DOHH2 (cell line): ENCODE results near the gene CXCL1.

Experiments used
- H3F3A ChIP-seq: fragments of 200-600 bp; sonication (generic), shearing (Covaris generic); 2 replicates; pipeline ENCODE4 v1.6.0; 2016; ENCODE audit warnings: antibody characterized with exemption, mild to moderate bottlenecking; ENCODE audit not compliant: control insufficient read depth, insufficient read depth
- H3K27ac ChIP-seq: fragments of 200-600 bp; sonication (generic); 2 replicates; pipeline ENCODE4 v1.5.1; 2014; ENCODE audit warnings: low read depth, mild to moderate bottlenecking, low read length, moderate library complexity
- H3K27me3 ChIP-seq: fragments of 200-600 bp; sonication (generic); 2 replicates; pipeline ENCODE4 v1.6.1; 2014; ENCODE audit warnings: mild to moderate bottlenecking, low read length, mixed read lengths; ENCODE audit not compliant: control insufficient read depth
- H3K36me3 ChIP-seq: fragments of 200-600 bp; sonication (generic); 2 replicates; pipeline ENCODE4 v1.6.1; 2014; ENCODE audit warnings: mild to moderate bottlenecking, low read length, moderate library complexity, mixed read lengths; ENCODE audit not compliant: control insufficient read depth
- H3K4me1 ChIP-seq: fragments of 200-600 bp; sonication (generic); 2 replicates; pipeline ENCODE4 v1.6.1; 2014; ENCODE audit warnings: mild to moderate bottlenecking, low read length, mixed read lengths; ENCODE audit not compliant: control insufficient read depth
- H3K4me2 ChIP-seq: fragments of 200-600 bp; sonication (generic); 2 replicates; pipeline ENCODE4 v1.6.0; 2014; ENCODE audit warnings: mild to moderate bottlenecking, low read length, moderate library complexity
- H3K4me3 ChIP-seq: fragments of 200-600 bp; sonication (generic); 2 replicates; pipeline ENCODE4 v1.5.1; 2014; ENCODE audit warnings: mild to moderate bottlenecking, low read length, mixed read lengths
- H3K79me2 ChIP-seq: fragments of 200-600 bp; sonication (generic); 2 replicates; pipeline ENCODE4 v1.6.1; 2014; ENCODE audit warnings: mild to moderate bottlenecking, low read length, mixed read lengths; ENCODE audit not compliant: control insufficient read depth
- H3K9me2 ChIP-seq: fragments of 200-600 bp; sonication (generic); replicated peaks from 2 replicates; pipeline ENCODE4 v1.6.1; 2014; ENCODE audit warnings: mild to moderate bottlenecking, low read length, mixed read lengths; ENCODE audit not compliant: control insufficient read depth
- H3K9me3 ChIP-seq: fragments of 200-600 bp; sonication (generic); 2 replicates; pipeline ENCODE4 v1.6.1; 2014; ENCODE audit warnings: antibody characterized with exemption, low read length, mixed read lengths; ENCODE audit not compliant: control insufficient read depth, insufficient read depth
- H4K20me1 ChIP-seq: fragments of 200-600 bp; sonication (generic); 2 replicates; pipeline ENCODE4 v1.6.0; 2014; ENCODE audit warnings: low read depth, mild to moderate bottlenecking, antibody characterized with exemption, low read length, moderate library complexity; ENCODE audit not compliant: control insufficient read depth, insufficient read depth
- CTCF ChIP-seq: fragments of 200-600 bp; sonication (generic); IDR thresholded peaks from one replicate; pipeline ENCODE4 v1.5.1; 2014; ENCODE audit warnings: antibody characterized with exemption, mild to moderate bottlenecking, low read depth, low read length; ENCODE audit not compliant: poor library complexity, severe bottlenecking
- EZH2phosphoT487 ChIP-seq: fragments of 200-600 bp; sonication (generic); IDR thresholded peaks from 2 replicates; pipeline ENCODE4 v1.6.1; 2017; ENCODE audit warnings: borderline replicate concordance, mild to moderate bottlenecking, antibody characterized with exemption, low read length, moderate library complexity, mixed read lengths

Gene CXCL1

GRCh38 chr4:73869130-73870055 lies at the start of gene CXCL1:
Gene CXCL1, plus strand, starts transcription at chr4:73869393. Its CDS starts 78 bp downstream, at chr4:73869471.
- Histone ChIP-seq H3K9me3 (no peaks in the 10 kb centered on the region), H3K79me2 (no peaks in the 10 kb centered on the region), H4K20me1 (no peaks in the 10 kb centered on the region), H3K4me2 (no peak within 1 kb of the TSS), H3K27me3 (no peaks in the 10 kb centered on the region), H3K36me3 (no peaks in the 10 kb centered on the region), H3K4me1 (no peaks in the 10 kb centered on the region), H3K9me2 (no peaks in the 10 kb centered on the region), H3F3A (no peaks in the 10 kb centered on the region), H3K27ac (no peak within 1 kb of the TSS), H3K4me3 (no peak within 1 kb of the TSS)
- TF ChIP-seq EZH2phosphoT487: no peak
- TF ChIP-seq CTCF: no peak

GRCh38 chr4:73821325-73821724 lies 47.9 kb upstream of the CXCL1 start:
- H3K27me3 ChIP-seq: no peaks in the 10 kb centered on the region
- H3K27ac ChIP-seq: no peak overlapping the region
- H3K4me1 ChIP-seq: no peaks in the 10 kb centered on the region
- H4K20me1 ChIP-seq: no peaks in the 10 kb centered on the region
- no peaks in the 10 kb centered on the region for H3K9me3 ChIP-seq
- H3K4me2 ChIP-seq: no peak overlapping the region
- no peaks in the 10 kb centered on the region for H3K79me2 ChIP-seq
- H3K4me3 ChIP-seq: no peak overlapping the region
- H3K9me2 ChIP-seq: no peaks in the 10 kb centered on the region
- H3F3A ChIP-seq: no peaks in the 10 kb centered on the region
- H3K36me3 ChIP-seq: no peaks in the 10 kb centered on the region
- no peak for TF ChIP-seq EZH2phosphoT487
- no peak for TF ChIP-seq CTCF

GRCh38 chr4:73822389-73822788 lies 46.8 kb upstream of the CXCL1 start:
- no peaks in the 10 kb centered on the region for H3K9me2 ChIP-seq
- H4K20me1 ChIP-seq: no peaks in the 10 kb centered on the region
- no peaks in the 10 kb centered on the region for H3K27me3 ChIP-seq
- H3K79me2 ChIP-seq: no peaks in the 10 kb centered on the region
- no peaks in the 10 kb centered on the region for H3F3A ChIP-seq
- no peaks in the 10 kb centered on the region for H3K36me3 ChIP-seq
- no peaks in the 10 kb centered on the region for H3K4me1 ChIP-seq
- H3K9me3 ChIP-seq: no peaks in the 10 kb centered on the region
- no peak overlapping the region for H3K4me2 ChIP-seq
- no peak overlapping the region for H3K4me3 ChIP-seq
- no peak overlapping the region for H3K27ac ChIP-seq
- TF ChIP-seq EZH2phosphoT487 (no peak), CTCF (no peak)
